MCF 10A (cell line): ENCODE results near the gene MUC4. TPM values are rescaled to one million over a fixed set of nuclear protein-coding genes. Genes with fewer than 3 reads are reported as not detected.

Experiments used
- BruUV-seq: library from RNA; stranded (reverse); fragments of 400-500 nt; replicated peaks from 2 replicates; lab custom pipeline; 2021; lab: Mats Ljungman, UMichigan
- CTCF ChIA-PET: fragments of 300-600 bp; sonication (Branson Sonifier 250); formaldehyde crosslinking; extraction: SDS; loops from one replicate; lab custom pipeline; 2021; ENCODE audit warnings: antibody characterized with exemption, inconsistent platforms; lab: Yijun Ruan, JAX
- POLR2A ChIA-PET: fragments of 300-600, 350-650 bp; sonication (Branson Sonifier 250); formaldehyde crosslinking; extraction: SDS; loops from one replicate; lab custom pipeline; 2020; ENCODE audit warnings: antibody characterized with exemption, inconsistent platforms; lab: Yijun Ruan, JAX
- DNase-seq: peaks from one replicate; pipeline ENCODE4 v3.0.0-alpha.2; 2018; ENCODE audit not compliant: unreplicated experiment
- H3K27ac Mint-ChIP-seq: one replicate; pipeline ENCODE4 v1.8.0; 2022; ENCODE audit warnings: mild to moderate bottlenecking, low read depth, mixed read lengths; ENCODE audit not compliant: unreplicated experiment
- H3K27me3 Mint-ChIP-seq: one replicate; pipeline ENCODE4 v1.8.0; 2022; ENCODE audit warnings: mixed read lengths; ENCODE audit not compliant: insufficient read depth, unreplicated experiment
- H3K36me3 Mint-ChIP-seq: one replicate; pipeline ENCODE4 v1.8.0; 2022; ENCODE audit warnings: mild to moderate bottlenecking, moderate library complexity, mixed read lengths; ENCODE audit not compliant: insufficient read depth, unreplicated experiment
- H3K4me1 Mint-ChIP-seq: one replicate; pipeline ENCODE4 v1.8.0; 2022; ENCODE audit warnings: mixed read lengths; ENCODE audit not compliant: insufficient read depth, unreplicated experiment
- H3K4me3 Mint-ChIP-seq: one replicate; pipeline ENCODE4 v1.8.0; 2022; ENCODE audit warnings: mild to moderate bottlenecking, moderate library complexity, mixed read lengths; ENCODE audit not compliant: unreplicated experiment
- H3K9me3 Mint-ChIP-seq: one replicate; pipeline ENCODE4 v1.8.0; 2022; ENCODE audit warnings: mixed read lengths; ENCODE audit not compliant: unreplicated experiment
- CTCF ChIP-seq: fragments of 200-600 bp; IDR thresholded peaks from one replicate; pipeline ENCODE4 v1.8.0; 2022; ENCODE audit warnings: antibody characterized with exemption, mild to moderate bottlenecking; ENCODE audit not compliant: unreplicated experiment
- intact Hi-C: fragments of 100-400 bp; cut with micrococcal nuclease; formaldehyde crosslinking; loops from 2 replicates; pipeline ENCODE4 v1.14.1; 2022
- total RNA-seq: library from RNA; stranded (reverse); gene quantifications from 2 replicates; pipeline ENCODE4 v1.2.3, GENCODE V29; 2022

Gene MUC4
- total RNA-seq, 1 experiment from 2014 or later: not detected

DNA sequence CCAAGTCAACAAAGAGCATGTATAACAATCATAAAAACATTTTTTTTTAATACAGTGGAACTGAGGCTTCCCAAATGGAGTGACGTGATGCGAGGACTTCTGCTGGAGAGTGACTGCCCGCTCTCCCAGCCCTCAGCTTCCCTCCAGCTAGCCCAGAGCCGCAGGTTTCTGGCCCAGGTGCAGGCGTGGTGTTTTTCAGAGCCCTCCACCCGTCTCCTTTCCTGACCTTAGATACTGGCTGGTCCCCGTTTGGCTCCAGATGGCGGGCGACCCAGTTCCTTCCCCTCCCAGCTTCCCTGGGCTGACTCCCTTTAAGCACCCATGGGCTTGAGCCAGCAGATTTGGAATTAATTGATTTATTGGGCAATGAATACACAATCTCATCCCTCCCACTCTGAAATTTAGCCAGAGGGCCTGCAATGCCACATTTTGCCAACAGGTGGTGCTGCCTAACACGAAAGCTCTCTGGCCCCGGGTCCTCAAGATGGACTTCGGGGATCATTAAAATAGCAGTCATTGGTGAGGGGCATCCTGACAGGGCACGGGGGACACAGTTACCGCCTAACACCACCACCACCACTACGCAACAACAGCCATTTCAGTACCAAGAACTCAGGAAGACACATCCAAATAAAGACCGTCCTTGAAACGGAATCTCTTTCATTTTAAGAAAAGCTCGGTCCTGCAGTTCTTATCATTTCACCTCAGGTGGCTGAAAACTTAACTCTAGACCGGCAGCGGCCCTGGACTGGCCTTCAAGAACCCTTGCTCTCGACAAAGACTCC is 47.5 kb upstream of the MUC4 start:
- POLR2A ChIA-PET: interaction anchor here (0.6 to 2.4 kb wide), 5 partner anchors 8 to 63 kb away, joined by 3 to 18 read pairs (median 4); no protein-coding TSS in a partner anchor
- H3K4me1 Mint-ChIP-seq: peaks cover 14% of the 10 kb centered on the region
- no TSS peak for BruUV-seq
- H3K36me3 Mint-ChIP-seq: peaks cover 5% of the 10 kb centered on the region
- H3K27me3 Mint-ChIP-seq: no peaks in the 10 kb centered on the region
- no peak overlapping the region for H3K4me3 Mint-ChIP-seq
- DNase-seq: peak; percentile 75
- H3K9me3 Mint-ChIP-seq: no peaks in the 10 kb centered on the region
- CTCF ChIA-PET: interaction anchor here (0.6 to 5.9 kb wide), 23 partner anchors 9 to 751 kb away, joined by 3 to 87 read pairs (median 4); no protein-coding TSS in a partner anchor
- no peak overlapping the region for H3K27ac Mint-ChIP-seq
- intact Hi-C loops: loop anchor here (1.0 to 5.0 kb wide), 4 partner anchors 35 to 658 kb away; partner anchors contain the start of gene SMCO1
- TF ChIP-seq CTCF: peak; percentile 92

GRCh38 chr3:195856410-195857084 is 44.8 kb upstream of the MUC4 start:
- Mint-ChIP-seq H3K36me3 (peaks cover 5% of the 10 kb centered on the region), H3K9me3 (no peaks in the 10 kb centered on the region), H3K27ac (no peak overlapping the region), H3K27me3 (no peaks in the 10 kb centered on the region), H3K4me3 (no peak overlapping the region), H3K4me1 (peaks cover 7% of the 10 kb centered on the region)
- ChIA-PET POLR2A (no interaction called here), CTCF (interaction anchor here (0.6 to 2.1 kb wide), 10 partner anchors 20 to 69 kb away, joined by 3 to 13 read pairs (median 4); no protein-coding TSS in a partner anchor)
- TF ChIP-seq CTCF: no peak
- no TSS peak for BruUV-seq
- intact Hi-C loops: loop anchor here (5.0 kb wide), 2 partner anchors 136 to 661 kb away; partner anchors contain the start of gene SMCO1
- DNase-seq: no peak

- DNase-seq: peak; percentile 31
- H3K4me3 Mint-ChIP-seq: no peak overlapping the region
- TF ChIP-seq CTCF: no peak
- H3K4me1 Mint-ChIP-seq: peaks cover 7% of the 10 kb centered on the region
- intact Hi-C loops: loop anchor here (5.0 kb wide), 2 partner anchors 137 to 662 kb away; partner anchors contain the start of gene SMCO1
- BruUV-seq: no TSS peak
- H3K27me3 Mint-ChIP-seq: no peaks in the 10 kb centered on the region
- CTCF ChIA-PET: interaction anchor here (0.6 to 2.1 kb wide), 9 partner anchors 21 to 148 kb away, joined by 3 to 13 read pairs (median 4); no protein-coding TSS in a partner anchor
- no peak overlapping the region for H3K27ac Mint-ChIP-seq
- H3K36me3 Mint-ChIP-seq: peaks cover 5% of the 10 kb centered on the region
- H3K9me3 Mint-ChIP-seq: no peaks in the 10 kb centered on the region
- POLR2A ChIA-PET: interaction anchor here (0.6 to 0.7 kb wide), 2 partner anchors 36 to 136 kb away, joined by 3 read pairs; no protein-coding TSS in a partner anchor
Observed at GRCh38 chr3:195855471-195856409, 44.0 kb upstream of the MUC4 start.
